Nephron (organoid): ENCODE results near the gene GRK2.

Experiments used
- H3K27ac Mint-ChIP-seq, 3 experiments: 2 replicates each; pipeline ENCODE4 v1.8.0; 2020; ENCODE audit warnings: mixed read lengths in 3 of 3, mild to moderate bottlenecking in 2 of 3, moderate library complexity in 1 of 3
- H3K27me3 Mint-ChIP-seq: 2 replicates; pipeline ENCODE4 v1.8.0; 2021; ENCODE audit warnings: low read depth, mild to moderate bottlenecking, moderate library complexity, mixed read lengths
- H3K36me3 Mint-ChIP-seq: 2 replicates; pipeline ENCODE4 v1.8.0; 2020; ENCODE audit warnings: low read depth, mixed read lengths
- H3K4me1 Mint-ChIP-seq: 2 replicates; pipeline ENCODE4 v1.8.0; 2020; ENCODE audit warnings: mixed read lengths
- H3K4me3 Mint-ChIP-seq, 3 experiments: 2 replicates each; pipeline ENCODE4 v1.8.0; 2020; ENCODE audit warnings: mild to moderate bottlenecking in 3 of 3, mixed read lengths in 3 of 3, moderate library complexity in 2 of 3
- H3K9me3 Mint-ChIP-seq: 2 replicates; pipeline ENCODE4 v1.8.0; 2020; ENCODE audit warnings: mixed read lengths
- CTCF ChIP-seq, 3 experiments: fragments of 200-600 bp; sonication (generic); IDR thresholded peaks; one replicate each; pipeline ENCODE4 v1.5.0; 2021; ENCODE audit warnings: antibody characterized with exemption in 3 of 3; ENCODE audit not compliant: unreplicated experiment in 3 of 3

Gene GRK2

GRCh38 chr11:67289651-67290479, 23.6 kb downstream of the GRK2 start:
- no peak for TF ChIP-seq CTCF (IDR thresholded peaks at IDR 0.05; ENCODE audit: unreplicated experiment in 3 of 3)
- H3K36me3 Mint-ChIP-seq, result peaks cover 24% of the 10 kb centered on the region
- H3K9me3 Mint-ChIP-seq, result no peaks in the 10 kb centered on the region
- peak overlapping the region; percentile 90 to 95 (median 92) for H3K4me3 Mint-ChIP-seq
- peaks cover 11% of the 10 kb centered on the region for H3K4me1 Mint-ChIP-seq
- peak overlapping the region; percentile 69 to 84 (median 69) for H3K27ac Mint-ChIP-seq
- H3K27me3 Mint-ChIP-seq, result no peaks in the 10 kb centered on the region

GRCh38 chr11:67290801-67291200, 24.5 kb downstream of the GRK2 start:
- TF ChIP-seq CTCF (IDR thresholded peaks at IDR 0.05; ENCODE audit: unreplicated experiment in 3 of 3), result no peak
- no peak overlapping the region for H3K27ac Mint-ChIP-seq
- H3K4me3 Mint-ChIP-seq, result peak overlapping the region; percentile 65 to 95 (median 92)
- no peaks in the 10 kb centered on the region for H3K27me3 Mint-ChIP-seq
- H3K9me3 Mint-ChIP-seq, result peaks cover 2% of the 10 kb centered on the region
- H3K4me1 Mint-ChIP-seq, result peaks cover 11% of the 10 kb centered on the region
- H3K36me3 Mint-ChIP-seq, result peaks cover 34% of the 10 kb centered on the region

GRCh38 chr11:67291481-67292381, 25.5 kb downstream of the GRK2 start:
- H3K27me3 Mint-ChIP-seq, result no peaks in the 10 kb centered on the region
- peaks cover 43% of the 10 kb centered on the region for H3K36me3 Mint-ChIP-seq
- no peak overlapping the region for H3K27ac Mint-ChIP-seq
- H3K4me1 Mint-ChIP-seq, result peaks cover 11% of the 10 kb centered on the region
- peak overlapping the region; percentile 37 to 81 (median 74) for H3K4me3 Mint-ChIP-seq
- no peak for TF ChIP-seq CTCF (IDR thresholded peaks at IDR 0.05; ENCODE audit: unreplicated experiment in 3 of 3)
- H3K9me3 Mint-ChIP-seq, result peaks cover 9% of the 10 kb centered on the region

GRCh38 chr11:67292671-67293070, 26.4 kb downstream of the GRK2 start:
- Mint-ChIP-seq H3K36me3 (peaks cover 50% of the 10 kb centered on the region), H3K4me1 (peaks cover 4% of the 10 kb centered on the region), H3K9me3 (peaks cover 13% of the 10 kb centered on the region), H3K4me3 (peak overlapping the region; percentile 50 to 81 (median 74)), H3K27ac (peak overlapping the region; percentile 0 to 53 (median 8)), H3K27me3 (no peaks in the 10 kb centered on the region)
- no peak for TF ChIP-seq CTCF (IDR thresholded peaks at IDR 0.05; ENCODE audit: unreplicated experiment in 3 of 3)

GRCh38 chr11:67293090-67293489, 26.8 kb downstream of the GRK2 start:
- Mint-ChIP-seq H3K36me3 (peaks cover 54% of the 10 kb centered on the region), H3K9me3 (peaks cover 13% of the 10 kb centered on the region), H3K27ac (peak overlapping the region in 1 of 3 experiments; percentile 8), H3K4me1 (peaks cover under 1% of the 10 kb centered on the region), H3K4me3 (peak overlapping the region in 2 of 3 experiments; percentile 74 to 81), H3K27me3 (no peaks in the 10 kb centered on the region)
- TF ChIP-seq CTCF (IDR thresholded peaks at IDR 0.05; ENCODE audit: unreplicated experiment in 3 of 3), result no peak
